Regular cardiac myocyte (primary cell): Measurements from ENCODE around the gene STAC2. TPM values are rescaled to one million over a fixed set of nuclear protein-coding genes. Genes with fewer than 3 reads are reported as not detected.

Experiments used
- total RNA-seq: library from RNA; depleted of rRNA; stranded (reverse); fragments of >200 nt; gene quantifications from 2 replicates; pipeline ENCODE4 v1.2.3, GENCODE V29; 2014

Gene STAC2, protein sequence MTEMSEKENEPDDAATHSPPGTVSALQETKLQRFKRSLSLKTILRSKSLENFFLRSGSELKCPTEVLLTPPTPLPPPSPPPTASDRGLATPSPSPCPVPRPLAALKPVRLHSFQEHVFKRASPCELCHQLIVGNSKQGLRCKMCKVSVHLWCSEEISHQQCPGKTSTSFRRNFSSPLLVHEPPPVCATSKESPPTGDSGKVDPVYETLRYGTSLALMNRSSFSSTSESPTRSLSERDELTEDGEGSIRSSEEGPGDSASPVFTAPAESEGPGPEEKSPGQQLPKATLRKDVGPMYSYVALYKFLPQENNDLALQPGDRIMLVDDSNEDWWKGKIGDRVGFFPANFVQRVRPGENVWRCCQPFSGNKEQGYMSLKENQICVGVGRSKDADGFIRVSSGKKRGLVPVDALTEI
- under 0.01 TPM in 2 replicates for total RNA-seq

DNA sequence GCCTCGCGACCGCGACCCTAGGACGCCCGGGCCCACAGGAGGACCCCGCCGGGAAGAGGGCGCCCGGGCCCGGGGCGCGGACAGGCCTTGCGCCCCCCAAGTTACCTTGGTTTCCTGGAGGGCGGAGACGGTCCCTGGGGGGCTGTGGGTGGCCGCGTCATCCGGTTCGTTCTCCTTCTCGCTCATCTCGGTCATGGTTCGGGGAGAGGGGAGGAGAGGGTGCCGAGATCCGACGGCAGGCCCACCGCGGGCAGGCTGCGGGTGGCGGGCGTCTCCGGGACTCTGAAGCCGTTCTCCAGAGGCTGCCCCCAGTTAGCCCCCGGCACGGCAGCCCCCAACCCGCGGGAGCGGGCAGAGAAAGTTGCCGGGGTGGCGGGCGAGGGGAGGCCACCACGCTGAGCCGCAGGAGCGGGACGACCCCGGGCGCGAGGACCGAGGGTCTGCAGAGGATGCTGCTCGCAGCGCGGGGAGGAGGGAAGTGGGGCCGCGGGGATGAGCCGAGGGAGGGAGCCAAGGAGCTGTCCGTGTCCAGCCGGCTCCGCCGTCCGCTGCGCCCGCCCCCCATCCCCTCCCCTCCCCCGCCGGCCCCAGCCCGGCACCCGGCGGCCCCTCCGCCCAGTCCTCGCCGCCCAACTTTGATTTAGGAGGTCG lies at the start of gene STAC2:
Gene STAC2, minus strand, starts transcription at position 638 of the 651 bp plus-strand sequence. Its CDS starts 443 bp downstream, at position 195.

DNA sequence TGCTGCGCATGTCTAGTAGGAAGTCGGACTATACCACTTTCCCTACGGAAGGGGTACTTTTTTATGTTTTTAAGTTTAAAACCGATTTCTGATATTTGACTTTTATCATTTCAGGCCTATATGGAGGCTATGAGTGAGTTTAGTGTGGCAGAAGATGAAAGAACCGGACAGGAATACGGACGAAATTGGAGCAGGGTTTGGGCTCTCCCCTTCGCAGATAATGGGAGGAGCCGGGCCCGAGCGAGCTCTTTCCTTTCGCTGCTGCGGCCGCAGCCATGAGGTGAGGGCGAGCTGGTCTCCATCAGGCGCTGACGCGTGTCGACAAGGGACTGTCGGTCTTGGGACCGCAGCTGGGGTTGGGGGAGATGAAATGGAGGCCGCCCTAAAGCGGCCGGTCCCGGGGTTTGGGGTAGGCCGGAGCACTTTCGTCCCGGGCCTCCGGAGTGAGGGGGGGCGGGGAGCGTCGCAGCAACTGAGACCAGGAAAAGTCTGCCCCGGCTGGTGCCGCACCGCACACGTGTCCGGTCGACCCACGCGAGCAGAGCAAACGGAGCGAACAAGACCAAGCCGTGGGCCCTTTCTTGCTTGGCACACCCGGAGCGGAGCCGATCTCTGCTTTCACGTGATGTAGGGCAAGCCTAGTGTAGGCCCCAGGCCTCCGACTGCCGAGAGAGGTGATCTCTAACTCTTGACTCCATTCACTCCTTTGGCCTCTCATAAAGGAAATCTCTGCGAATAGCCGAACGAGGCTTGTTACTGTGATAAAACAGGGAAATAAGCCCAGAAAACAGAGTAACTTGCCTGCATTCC lies 25.5 kb downstream of the STAC2 start, which contains the start of gene RPL19:
Gene RPL19, plus strand, starts transcription at position 214 of the 810 bp plus-strand sequence. Its CDS starts 62 bp downstream, at position 276.

DNA sequence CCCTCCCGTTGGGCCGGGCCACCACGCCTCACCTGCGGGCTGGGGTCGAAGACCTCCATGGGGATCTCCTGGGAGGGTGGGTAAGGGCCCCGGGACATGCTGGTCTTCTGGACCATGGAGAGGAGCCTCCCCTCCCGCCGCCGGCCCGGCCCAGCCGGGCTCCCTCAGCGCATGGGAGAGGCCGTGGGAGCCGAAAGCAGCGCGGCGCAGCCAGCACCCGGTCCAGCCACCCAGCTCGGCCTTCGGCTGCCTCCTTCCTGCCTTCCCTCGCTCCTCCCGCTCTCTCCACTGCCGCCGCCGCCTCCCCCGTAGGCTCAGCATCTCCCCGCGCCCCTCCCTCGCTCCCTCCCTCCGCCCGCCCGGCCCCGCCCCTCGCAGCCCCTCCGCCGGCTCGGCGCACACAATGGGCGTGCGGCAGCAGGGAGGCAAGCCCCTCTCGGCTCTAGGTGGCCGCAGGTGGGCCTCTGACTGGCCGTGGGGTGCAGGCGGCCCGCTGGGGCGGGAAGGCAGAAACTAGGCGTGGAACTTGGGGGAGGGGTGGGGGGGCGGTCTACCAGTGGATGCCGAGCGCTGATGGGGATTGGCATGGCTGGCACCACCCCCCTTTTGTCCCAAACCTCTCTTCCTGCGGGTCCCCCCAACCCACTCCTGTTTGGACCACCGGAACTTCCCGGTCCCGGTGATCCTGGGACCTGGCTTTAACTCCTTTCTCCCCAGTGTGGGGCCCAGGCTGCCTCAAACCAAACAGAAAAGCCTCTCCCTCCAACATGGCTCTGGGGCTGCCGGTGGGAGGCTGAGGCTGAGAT lies 28.2 kb downstream of the STAC2 start, which contains the start of gene CACNB1:
Gene CACNB1, minus strand, starts transcription at position 290 of the 806 bp plus-strand sequence. Its CDS starts 174 bp downstream, at position 116.

GRCh38 chr17:39165841-39166349 lies 59.9 kb downstream of the STAC2 start, which contains the start of gene ARL5C:
ARL5C (minus strand) TSS chr17:39166161; CDS start chr17:39165760, 401 bp downstream.

Other genes with a start within 250 kb of the STAC2 start
- 0.19 and 1.1 TPM in 2 replicates for gene PLXDC1, start 74.3 kb downstream of the STAC2 start, total RNA-seq
- gene ARL5C, start 59.8 kb downstream of the STAC2 start, total RNA-seq: 0.38 TPM in 1 of 2 replicates, not detected in the other
- 2.3 and 7.9 TPM in 2 replicates for gene CACNB1, start 28.3 kb downstream of the STAC2 start, total RNA-seq
- gene RPL19, start 25.7 kb downstream of the STAC2 start, total RNA-seq: 1,670 and 1,734 TPM in 2 replicates
- 10.2 and 16.6 TPM in 2 replicates for gene FBXL20, start 175.7 kb upstream of the STAC2 start, total RNA-seq
- 16.3 and 16.9 TPM in 2 replicates for gene MED1, start 225.3 kb upstream of the STAC2 start, total RNA-seq
- 19.9 and 20.0 TPM in 2 replicates for gene CDK12, start 235.5 kb upstream of the STAC2 start, total RNA-seq